Measurements from ENCODE around the gene OPCML.

The OPCML gene

GRCh38 chr11:133425245-133425644 lies 107.1 kb downstream of the OPCML start:
- no peak for TF ChIP-seq CTCF (conservative IDR thresholded peaks at IDR 0.05; ENCODE audit: low read length)
- no peak overlapping the region for H3K4me3 ChIP-seq (ENCODE audit: low read length)
- DNase-seq (ENCODE audit: low read depth), result no peak

- TF ChIP-seq CTCF (conservative IDR thresholded peaks at IDR 0.05; ENCODE audit: low read length), result no peak
- DNase-seq (ENCODE audit: low read depth), result no peak
- H3K4me3 ChIP-seq (ENCODE audit: low read length), result no peak overlapping the region
Measured at GRCh38 chr11:133418218-133418617, 114.1 kb downstream of the OPCML start.

- DNase-seq (ENCODE audit: low read depth), result no peak
- no peak overlapping the region for H3K4me3 ChIP-seq (ENCODE audit: low read length)
- no peak for TF ChIP-seq CTCF (conservative IDR thresholded peaks at IDR 0.05; ENCODE audit: low read length)
Measured at GRCh38 chr11:133414506-133414905, 117.8 kb downstream of the OPCML start.

DNA sequence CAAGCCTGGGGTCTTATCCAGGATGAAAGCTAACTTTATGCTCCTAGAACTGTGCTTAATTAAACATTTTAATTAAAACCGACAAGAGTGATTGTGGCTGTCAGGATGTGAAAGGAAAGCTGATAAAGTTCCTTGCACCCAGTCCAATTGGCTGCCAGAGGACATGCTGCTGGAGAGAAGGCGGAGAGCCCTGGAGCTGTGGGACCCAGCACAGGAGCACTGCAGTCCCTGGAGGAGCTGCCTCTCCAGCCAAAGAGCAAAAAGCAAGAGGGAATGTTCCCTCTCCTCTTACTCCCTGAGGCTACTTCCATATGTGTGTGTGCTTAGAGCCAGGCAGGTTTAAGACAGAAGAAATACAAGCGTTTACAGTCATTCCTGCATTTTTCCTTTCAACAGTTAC lies 118.6 kb downstream of the OPCML start:
- TF ChIP-seq CTCF (conservative IDR thresholded peaks at IDR 0.05; ENCODE audit: low read length), result no peak
- DNase-seq (ENCODE audit: low read depth), result no peak
- H3K4me3 ChIP-seq (ENCODE audit: low read length), result no peak overlapping the region

- no peak for TF ChIP-seq CTCF (conservative IDR thresholded peaks at IDR 0.05; ENCODE audit: low read length)
- no peak overlapping the region for H3K4me3 ChIP-seq (ENCODE audit: low read length)
- no peak for DNase-seq (ENCODE audit: low read depth)
Measured at GRCh38 chr11:133409799-133410198, 122.5 kb downstream of the OPCML start.

- DNase-seq (ENCODE audit: low read depth), result no peak
- H3K4me3 ChIP-seq (ENCODE audit: low read length), result no peak overlapping the region
- TF ChIP-seq CTCF (conservative IDR thresholded peaks at IDR 0.05; ENCODE audit: low read length), result no peak
Measured at GRCh38 chr11:133408936-133409335, 123.4 kb downstream of the OPCML start.

- TF ChIP-seq CTCF (conservative IDR thresholded peaks at IDR 0.05; ENCODE audit: low read length), result no peak
- H3K4me3 ChIP-seq (ENCODE audit: low read length), result no peak overlapping the region
- no peak for DNase-seq (ENCODE audit: low read depth)
Measured at GRCh38 chr11:133408402-133408801, 123.9 kb downstream of the OPCML start.

Measured in AG10803 (cell line).